ENCODE measurements around the gene CA14. TPM values are rescaled to one million over a fixed set of nuclear protein-coding genes. Genes with fewer than 3 reads are reported as not detected.
A peak's percentile ranks its signal among the peaks of the same experiment; 100 is the strongest.
"Not testable (repeated sequence)": the region's sequence is repeated elsewhere in the genome, so short reads cannot be mapped to it uniquely, and the experiment has no call there.

CA14 gene
- polyA plus RNA-seq, 4 donors: 3.3 to 8.5 (median 5.8) TPM

DNA sequence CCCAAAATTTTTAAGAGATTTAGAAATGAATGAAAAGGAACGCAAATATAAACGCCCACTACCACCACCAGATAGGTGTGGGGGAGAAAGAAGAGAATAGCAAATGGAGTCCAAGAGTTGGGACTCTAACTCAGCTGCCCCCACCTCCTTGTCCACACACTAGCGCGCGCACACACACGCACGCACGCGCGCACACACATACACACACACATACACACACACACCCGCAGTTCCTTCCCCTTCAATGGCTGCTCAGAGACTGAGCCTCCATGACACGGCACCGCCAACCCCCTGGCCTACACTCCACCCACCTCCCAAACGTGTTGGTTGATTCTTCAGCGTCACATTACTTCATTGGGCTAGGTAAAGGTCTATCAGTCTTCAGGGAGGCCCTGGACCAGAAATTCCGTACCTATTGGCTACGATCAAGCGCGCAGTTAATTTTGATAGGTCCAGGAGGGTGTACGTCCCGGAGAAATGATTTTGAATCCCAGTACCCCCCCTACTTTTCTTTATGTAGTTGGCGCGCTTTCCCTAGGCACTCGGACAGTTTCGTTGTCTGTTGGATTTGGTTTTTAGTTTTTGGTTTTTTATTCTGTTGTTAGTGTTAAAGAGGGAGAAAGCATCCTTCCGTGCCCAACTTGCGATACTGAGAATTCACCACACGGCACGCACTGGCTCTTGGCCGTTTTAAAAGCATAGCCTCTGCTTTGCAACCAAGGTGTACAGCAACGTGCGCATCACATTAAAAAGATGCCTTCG, 21.5 kb upstream of the CA14 start, which contains the start of gene ANP32E:
ANP32E (minus strand) TSS at position 261 of the 762 bp plus-strand sequence. CDS start 326 bp downstream, outside the sequence.
- DNase-seq (ENCODE audit: low read depth in 4 of 4, low spot score in 3 of 4): peak; percentile 95 to 99 (median 96)

DNA sequence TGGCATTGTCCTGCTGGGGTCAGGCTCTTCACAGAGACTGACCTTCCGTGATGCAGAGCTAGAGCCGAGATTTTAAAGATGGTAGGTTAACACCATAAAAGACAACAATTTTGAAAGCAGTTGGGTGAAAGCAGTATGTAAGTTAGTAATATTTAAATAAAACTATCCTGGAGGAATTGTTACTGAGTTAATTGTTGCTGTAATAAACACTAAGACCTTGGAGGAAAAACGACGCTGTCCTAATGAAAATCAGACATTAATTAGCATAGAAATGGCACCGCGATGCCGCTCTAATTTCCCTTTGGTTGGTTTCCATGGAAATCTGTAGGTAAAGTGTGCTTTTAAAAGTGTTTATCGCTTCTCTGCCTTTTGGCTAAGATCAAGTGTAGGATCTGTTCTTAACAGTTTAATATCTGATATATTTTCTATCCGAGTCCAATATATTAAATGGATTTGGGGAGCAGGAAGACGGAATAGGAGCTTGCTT, 20.9 kb upstream of the CA14 start:
- no peak for DNase-seq (ENCODE audit: low read depth in 4 of 4, low spot score in 3 of 4)

DNA sequence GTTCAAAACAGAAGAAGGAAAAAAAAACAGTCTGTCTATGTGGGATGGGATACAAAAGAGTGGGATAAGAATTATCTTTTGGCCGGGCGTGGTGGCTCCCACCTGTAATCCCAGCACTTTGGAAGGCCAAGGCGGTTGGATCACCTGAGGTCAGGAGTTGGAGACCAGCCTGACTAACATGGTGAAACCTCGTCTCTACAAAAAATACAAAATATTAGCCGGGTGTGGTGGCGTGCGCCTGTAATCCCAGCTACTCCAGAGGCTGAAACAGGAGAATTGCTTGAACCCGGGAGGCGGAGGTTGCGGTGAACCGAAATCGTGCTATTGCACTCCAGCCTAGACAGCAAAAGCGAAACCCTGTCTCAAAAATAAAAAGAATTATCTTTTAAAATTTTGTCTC, 20.4 kb upstream of the CA14 start:
- DNase-seq (ENCODE audit: low read depth in 4 of 4, low spot score in 3 of 4): not testable (repeated sequence)

DNA sequence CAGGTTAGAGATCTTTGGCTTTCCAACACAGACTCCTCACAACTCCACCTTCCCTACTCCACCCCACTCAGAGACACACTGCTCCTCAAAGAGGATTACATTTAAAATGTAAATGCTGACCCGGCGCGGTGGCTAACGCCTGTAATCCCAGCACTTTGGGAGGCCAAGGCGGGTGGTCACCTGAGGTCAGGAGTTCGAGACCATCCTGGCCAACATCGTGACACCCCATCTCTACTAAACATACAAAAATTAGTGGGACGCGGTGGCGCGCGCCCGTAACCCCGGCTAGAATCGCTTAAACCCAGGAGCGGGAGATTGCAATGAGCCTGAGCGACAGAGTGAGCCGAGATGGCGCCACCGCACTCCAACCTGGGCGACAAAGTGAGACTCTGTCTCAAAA, 19.8 kb upstream of the CA14 start:
- no peak for DNase-seq (ENCODE audit: low read depth in 4 of 4, low spot score in 3 of 4)

DNA sequence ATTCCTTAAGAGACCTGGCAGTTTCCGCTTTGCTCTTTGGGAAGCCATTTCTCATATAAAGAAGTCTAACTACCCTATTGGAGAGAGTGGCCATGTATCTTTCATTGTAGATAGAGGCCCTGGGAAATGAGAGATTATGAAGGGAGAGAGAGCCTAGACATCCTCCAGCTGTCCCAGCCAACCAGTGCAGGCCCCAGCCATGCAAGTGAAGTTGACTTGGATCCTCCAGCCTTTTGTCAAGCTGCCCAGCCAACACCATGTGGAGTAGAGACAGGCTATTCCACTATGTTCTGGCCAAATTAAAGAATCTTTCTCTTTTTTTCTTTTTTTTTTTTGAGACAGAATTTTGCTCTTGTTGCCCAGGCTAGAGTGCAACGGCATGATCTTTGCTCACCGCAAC, 14.6 kb upstream of the CA14 start:
- DNase-seq (ENCODE audit: low read depth in 4 of 4, low spot score in 3 of 4): no peak

DNA sequence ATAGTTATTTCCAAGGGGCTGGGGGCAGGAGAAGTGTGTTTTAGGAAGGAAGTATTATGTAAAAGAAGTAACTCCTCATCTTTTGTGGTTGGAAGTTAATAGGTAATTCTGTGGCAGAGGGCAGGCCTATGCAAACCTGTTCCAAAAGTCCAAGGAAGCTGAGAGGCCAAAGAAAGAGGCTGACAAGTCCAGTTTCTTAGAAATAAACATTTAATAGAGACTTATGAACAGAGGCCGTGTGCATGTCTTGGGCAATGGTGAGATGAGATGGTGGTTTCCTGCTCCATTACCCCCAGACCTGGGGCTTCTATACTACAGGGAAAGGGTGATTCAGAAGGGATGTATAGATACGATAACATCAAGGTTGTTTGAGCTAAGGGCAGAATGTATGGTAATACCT, 7.6 kb upstream of the CA14 start:
- DNase-seq (ENCODE audit: low read depth in 4 of 4, low spot score in 3 of 4): no peak

DNA sequence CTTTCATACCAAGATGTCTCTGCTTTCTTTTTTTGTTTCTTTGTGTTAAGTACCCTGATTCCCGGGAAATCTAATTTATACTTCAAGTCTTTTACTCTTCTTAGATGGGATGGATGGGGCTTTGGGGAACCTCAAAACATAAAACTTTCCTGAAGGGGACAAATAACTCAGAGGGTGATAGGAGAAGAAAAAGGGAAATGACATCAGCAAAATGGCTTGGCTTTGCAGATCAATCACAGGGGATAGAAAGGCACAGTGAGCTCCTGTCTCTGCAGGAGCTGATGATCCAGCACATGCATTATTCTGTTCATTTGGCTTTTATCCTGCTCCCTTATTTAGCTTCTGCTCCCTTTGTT, 1.4 kb upstream of the CA14 start:
- DNase-seq (ENCODE audit: low read depth in 4 of 4, low spot score in 3 of 4): no peak

DNA sequence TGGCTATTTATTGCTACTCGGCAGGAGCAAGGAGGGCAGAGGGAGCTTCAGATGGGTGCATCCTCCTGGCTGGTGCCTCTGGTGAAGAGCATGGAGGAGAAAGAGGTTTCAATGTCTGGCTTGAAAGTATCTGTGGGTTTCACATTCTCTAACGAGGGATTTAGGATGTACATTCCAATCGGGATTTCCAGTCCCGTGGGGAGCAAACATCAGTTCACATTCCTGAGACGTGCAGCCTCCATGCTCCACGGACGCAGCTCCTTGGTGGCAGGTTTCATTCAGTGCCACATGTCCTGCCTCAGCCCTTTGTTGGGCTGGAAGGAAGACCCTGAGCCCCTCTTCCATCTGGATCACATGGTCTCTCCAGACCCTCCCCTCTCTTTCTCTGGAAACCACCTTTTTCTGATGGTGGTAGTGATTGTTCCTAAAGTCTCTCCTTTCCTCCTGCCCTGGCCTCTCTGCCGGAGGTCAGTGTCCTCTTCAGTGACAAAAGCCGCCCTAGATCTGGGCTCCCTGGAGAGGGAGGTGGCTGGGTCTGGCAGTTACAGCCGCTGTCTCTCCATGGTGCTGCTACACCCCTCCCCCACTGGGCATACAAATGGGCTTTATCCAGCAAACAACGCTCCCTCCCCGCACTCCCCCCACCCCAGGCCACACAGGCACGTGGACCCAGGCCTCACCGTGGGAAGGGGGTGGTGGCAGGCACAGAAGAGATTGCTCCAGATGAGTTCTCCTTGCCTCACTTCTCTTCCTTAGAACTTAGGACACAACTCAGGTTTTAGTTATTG, 826 bp upstream of the CA14 start:
- no peak for DNase-seq (ENCODE audit: low read depth in 4 of 4, low spot score in 3 of 4)

DNA sequence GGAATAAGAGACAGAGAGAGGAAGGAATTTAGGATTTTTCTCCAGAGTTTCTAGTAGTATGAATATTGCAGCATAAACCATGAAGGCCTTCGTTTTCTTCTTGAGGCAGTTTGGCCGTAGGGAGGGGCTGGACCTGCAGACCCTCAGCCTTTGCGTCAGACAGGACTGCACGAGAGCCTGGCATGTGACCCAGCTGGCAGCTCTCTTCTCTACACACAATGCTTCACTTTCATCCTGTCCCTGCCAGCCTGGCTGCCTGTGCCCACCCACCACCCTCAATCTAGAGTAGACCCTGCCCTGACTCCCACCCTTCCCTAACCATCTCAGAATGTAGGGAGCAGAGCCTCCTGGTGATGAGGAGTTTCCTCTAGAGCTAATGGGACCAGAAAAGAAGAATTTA, 1.6 kb downstream of the CA14 start:
- DNase-seq (ENCODE audit: low read depth in 4 of 4, low spot score in 3 of 4): no peak

DNA sequence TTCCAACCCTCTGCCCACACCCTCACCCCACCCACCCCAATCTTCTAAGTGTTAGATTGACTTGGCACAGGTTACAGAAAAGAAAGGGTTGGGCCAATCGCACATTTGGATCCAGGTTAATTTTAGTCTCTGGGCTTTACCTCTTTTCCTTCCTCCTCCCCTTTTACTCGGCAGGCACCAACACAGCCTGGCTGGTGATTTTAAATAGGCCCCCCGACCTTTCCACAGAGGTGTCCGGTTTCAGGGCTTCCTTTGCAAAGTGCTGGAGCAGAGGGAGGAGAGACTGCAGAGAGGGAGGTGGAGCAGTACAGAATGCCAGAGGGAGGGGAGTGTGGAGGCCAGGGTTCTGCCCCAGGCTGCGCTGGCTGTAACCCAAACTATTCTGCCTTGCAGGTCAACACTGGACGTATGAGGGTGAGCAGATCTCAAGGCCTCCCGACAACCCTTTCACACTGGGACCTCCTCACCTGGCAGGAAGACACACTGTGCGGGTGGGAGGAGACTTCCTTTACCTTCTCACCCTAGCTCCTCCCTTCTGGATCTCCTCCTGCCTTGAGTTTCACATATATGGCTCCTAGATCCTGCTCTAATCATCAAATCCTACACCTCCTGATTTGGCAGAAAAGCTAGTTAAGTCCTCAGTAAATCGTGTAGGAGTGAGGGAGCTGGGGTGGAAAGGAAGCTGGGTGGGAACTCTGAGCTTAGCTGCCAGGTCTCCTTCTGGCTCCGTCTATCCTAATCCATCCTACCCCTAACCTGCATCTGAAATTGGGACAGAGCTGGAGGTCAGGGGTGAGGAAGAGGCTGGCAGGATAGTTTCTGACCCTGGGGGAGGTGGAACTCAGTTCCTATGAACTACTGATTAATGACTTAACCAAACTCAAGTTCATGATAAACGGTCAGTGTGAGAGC, 2.4 kb downstream of the CA14 start:
- DNase-seq (ENCODE audit: low read depth in 4 of 4, low spot score in 3 of 4): peak in 2 of 4 donors; percentile 66 to 76

DNA sequence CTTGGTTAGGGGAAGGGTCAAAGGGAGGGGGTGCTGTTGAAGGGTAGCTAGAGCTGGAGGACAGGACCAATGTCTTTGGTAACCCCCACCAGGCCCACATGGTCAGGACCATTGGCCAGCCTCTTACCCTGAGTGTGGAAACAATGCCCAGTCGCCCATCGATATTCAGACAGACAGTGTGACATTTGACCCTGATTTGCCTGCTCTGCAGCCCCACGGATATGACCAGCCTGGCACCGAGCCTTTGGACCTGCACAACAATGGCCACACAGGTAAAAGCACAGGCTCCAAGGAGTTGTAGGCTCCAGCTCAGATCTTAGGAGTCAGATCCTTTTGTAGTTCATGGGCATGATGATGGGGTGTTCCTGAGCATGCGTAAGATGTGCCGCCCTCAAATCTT, 3.8 kb downstream of the CA14 start:
- DNase-seq (ENCODE audit: low read depth in 4 of 4, low spot score in 3 of 4): no peak

DNA sequence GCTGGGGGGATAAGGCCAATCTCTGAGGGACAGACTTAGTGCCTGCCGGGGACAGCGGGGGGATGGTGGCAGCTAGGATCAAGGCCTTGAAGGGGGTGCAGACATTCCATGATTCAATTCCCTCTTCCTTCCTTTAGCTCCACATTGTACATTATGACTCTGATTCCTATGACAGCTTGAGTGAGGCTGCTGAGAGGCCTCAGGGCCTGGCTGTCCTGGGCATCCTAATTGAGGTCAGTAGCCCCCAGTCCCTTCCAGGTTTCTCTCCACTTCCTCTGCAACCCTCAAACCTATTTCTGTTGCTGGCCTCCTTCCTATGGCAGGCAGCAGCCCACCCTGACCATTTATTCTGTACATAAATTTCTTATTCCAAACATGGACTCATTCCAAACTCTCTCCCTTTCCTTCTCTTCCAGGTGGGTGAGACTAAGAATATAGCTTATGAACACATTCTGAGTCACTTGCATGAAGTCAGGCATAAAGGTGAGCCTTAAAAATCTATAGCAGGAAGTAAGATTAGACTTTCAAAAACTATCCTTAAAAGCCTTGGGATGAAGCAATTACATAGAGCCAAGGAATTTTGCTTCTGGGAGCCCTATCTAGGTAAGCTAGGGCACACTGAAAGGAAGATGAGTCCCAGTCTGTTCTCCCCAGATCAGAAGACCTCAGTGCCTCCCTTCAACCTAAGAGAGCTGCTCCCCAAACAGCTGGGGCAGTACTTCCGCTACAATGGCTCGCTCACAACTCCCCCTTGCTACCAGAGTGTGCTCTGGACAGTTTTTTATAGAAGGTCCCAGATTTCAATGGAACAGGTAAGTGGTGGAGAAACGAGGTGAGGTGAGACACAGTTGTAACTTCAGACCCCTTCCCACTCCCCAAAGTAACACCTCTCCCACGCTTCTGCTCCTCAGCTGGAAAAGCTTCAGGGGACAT, 5.1 kb downstream of the CA14 start:
- no peak for DNase-seq (ENCODE audit: low read depth in 4 of 4, low spot score in 3 of 4)

DNA sequence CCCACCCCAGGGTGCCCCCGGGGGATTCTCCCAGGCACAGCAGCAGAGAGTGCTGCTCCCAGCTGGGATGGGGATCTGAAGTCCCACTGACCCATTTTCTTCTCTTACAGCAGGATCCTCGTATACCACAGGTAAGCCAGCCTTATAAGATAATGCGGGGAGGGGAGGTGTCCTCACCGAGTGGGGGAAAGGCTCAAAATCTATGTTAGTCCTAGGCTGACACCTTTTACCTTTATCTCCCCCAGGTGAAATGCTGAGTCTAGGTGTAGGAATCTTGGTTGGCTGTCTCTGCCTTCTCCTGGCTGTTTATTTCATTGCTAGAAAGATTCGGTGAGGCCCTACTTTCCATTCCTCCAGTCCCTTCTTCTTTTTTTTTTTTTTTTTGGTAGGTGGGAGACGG, 6.0 kb downstream of the CA14 start:
- DNase-seq (ENCODE audit: low read depth in 4 of 4, low spot score in 3 of 4): no peak

DNA sequence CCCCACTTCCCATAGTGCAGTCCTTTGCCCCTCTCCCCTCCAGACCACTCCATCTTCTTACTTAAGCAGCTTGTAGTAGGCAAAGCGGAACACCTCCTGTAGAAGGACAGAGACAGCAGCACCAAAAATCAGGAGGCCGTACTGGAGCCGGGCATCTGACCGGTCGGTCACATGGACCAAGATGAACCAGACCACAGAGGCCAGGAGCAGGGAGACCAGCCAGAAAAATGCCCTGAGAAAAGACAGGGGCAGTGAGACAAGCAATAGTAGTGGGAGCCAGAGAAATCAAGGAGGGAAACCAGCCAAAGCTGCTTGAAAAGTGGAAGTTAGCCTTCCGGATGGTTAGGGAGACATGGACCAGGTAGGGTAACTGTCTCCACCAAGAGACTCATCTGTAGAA, 10.3 kb downstream of the CA14 start:
- no peak for DNase-seq (ENCODE audit: low read depth in 4 of 4, low spot score in 3 of 4)

DNA sequence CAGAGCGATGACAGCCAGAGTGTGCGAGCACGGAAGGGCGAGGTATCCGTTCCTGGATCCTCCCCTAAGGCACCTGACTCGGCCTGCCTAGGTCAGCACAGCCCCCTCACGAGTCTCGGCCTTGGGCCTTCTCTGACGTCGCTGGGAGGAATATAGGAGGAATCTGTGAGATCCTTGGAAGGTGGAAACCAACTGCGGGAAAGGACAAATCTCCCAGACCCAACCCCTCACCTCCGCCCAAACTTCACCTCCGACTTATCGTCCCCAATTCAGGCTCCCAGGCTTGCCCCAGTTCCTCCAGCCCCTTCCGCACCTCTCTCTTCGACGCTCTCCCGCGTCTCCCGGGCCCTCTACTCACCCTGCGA, 10.7 kb downstream of the CA14 start:
- DNase-seq (ENCODE audit: low read depth in 4 of 4, low spot score in 3 of 4): no peak

DNA sequence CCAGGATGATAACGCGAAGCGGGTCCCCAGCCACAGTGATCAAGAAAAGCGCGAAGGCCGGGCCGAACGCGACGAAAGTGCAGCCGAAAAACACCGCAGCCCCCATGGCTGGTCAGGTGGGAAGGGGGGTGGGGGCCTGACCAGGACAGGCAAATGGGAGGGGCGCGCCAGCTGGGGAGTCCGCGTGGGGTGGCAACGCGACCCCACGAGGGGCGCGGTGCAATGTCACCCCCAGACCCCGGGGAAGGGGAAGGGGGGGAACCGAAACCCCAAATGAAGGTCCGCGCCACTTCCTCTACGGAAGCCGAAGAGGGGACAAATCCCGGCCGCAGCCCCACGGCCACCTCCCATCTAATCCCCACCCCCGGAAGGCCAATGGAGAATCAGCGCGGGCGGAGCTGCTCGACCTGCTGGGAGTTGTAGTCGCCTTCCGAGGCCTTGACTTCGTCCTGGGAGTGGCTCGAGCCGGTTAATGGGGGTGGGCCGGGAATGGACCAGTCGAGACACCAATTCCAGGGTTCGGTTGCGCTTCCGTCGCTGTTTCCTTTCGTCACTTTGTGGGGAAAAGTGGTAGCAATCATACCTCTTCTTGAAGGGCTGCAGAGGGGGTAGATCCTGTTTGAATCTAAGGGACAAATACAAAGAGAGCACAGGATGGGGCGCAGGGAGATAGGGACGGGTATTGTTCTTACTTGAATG, 11.3 kb downstream of the CA14 start, which contains the start of gene APH1A:
APH1A (minus strand) TSS at position 312 of the 699 bp plus-strand sequence; CDS start at position 106, 206 bp downstream.
- peak; percentile 91 to 96 (median 94) for DNase-seq (ENCODE audit: low read depth in 4 of 4, low spot score in 3 of 4)

DNA sequence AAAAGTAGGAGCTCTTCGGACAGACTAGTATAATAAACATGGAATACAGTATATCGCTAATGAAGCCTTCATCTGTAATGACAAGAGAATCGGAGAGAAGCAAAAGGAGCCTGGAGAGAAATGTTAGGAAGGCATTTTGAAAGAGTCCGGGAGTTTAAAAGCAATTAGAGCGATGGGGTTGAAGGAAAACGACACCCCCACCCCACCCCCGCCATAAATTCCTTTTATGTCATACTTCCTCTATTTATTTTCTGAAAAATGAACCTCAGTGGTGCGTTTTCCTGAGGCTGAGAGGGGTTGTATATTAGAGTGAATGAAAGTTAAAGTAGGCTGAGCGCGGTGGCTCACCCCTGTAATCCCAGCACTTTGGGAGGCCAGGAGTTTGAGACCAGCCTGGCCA, 11.9 kb downstream of the CA14 start:
- no peak for DNase-seq (ENCODE audit: low read depth in 4 of 4, low spot score in 3 of 4)

DNA sequence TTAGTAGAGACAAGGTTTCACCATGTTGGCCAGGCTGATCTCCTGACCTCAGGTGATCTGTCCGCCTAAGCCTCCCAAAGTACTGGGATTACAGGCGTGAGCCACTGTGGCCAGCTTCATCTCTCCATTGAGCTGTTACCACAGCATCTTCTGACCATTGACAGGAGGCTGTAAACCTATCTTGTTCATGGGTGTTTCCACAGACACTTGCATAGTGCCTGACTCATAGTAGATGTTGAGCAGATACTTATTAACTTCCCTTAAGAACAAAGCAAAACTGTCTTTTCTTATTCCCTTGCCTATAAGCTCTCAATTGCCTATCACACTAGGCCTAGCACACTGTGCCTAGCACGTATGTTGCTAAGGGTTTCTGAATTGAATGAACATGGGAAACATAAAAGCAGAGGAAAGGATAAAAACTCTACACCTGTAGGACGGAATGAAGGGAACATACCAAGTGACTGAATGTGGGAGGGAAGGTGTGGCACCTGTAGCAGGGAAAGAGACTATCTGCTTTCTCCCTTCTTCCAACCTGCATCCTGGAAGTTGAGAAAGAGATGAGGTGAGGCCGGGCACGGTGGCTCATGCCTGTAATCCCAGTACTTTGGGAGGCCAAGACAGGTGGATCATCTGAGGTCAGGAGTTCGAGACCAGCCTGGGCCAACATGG, 13.9 kb downstream of the CA14 start:
- no peak for DNase-seq (ENCODE audit: low read depth in 4 of 4, low spot score in 3 of 4)

DNA sequence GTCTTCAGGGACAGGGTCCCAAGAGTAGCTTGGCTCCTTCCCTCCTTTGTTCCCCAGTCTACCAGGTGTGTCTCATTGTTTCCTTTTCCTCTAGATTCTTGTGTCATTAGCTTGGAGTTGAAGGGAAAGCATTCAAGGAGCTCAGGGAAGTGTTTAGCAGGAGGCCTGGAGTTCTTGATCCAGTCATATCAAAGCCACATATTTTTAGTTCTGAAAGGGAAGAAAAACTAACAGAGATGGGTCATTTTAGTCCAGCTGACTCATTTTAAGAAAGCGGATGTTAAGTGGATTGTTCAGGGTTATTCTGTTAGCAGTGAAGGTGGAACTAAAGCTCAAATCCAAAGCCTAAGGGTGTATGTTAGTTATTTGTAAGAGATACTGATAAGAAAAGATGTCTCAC, 15.7 kb downstream of the CA14 start:
- no peak for DNase-seq (ENCODE audit: low read depth in 4 of 4, low spot score in 3 of 4)

Data from left renal pelvis (tissue), 4 donors.